VCaP (cell line): ENCODE results near the gene CENPO.

Experiments used
- H3K27ac ChIP-seq: fragments of 450-650 bp; 2 replicates; pipeline ENCODE4 v1.5.1; 2017
- CTCF ChIP-seq: fragments of 450-650 bp; conservative IDR thresholded peaks from 2 replicates; pipeline ENCODE4 v1.5.1; 2017; ENCODE audit warnings: mild to moderate bottlenecking, moderate library complexity

The CENPO gene

GRCh38 chr2:24792874-24793760 is at the start of gene CENPO, which contains the start of gene PTRHD1:
TSS of gene CENPO (plus strand) at chr2:24793425. CDS start at chr2:24793920, 495 bp downstream.
TSS of gene PTRHD1 (minus strand) at chr2:24793391. CDS start at chr2:24793377, 14 bp downstream.
- TF ChIP-seq CTCF, result peak; percentile 72
- H3K27ac ChIP-seq, result peak within 1 kb of the TSS; percentile 99

GRCh38 chr2:24743924-24744323 is 49.3 kb upstream of the CENPO start:
- H3K27ac ChIP-seq, result no peak overlapping the region
- TF ChIP-seq CTCF, result no peak

- no peak for TF ChIP-seq CTCF
- H3K27ac ChIP-seq, result no peak overlapping the region
Measured at GRCh38 chr2:24744356-24744755, 48.9 kb upstream of the CENPO start.

GRCh38 chr2:24745825-24746224 is 47.4 kb upstream of the CENPO start:
- TF ChIP-seq CTCF, result no peak
- H3K27ac ChIP-seq, result no peak overlapping the region

- no peak for TF ChIP-seq CTCF
- H3K27ac ChIP-seq, result no peak overlapping the region
Measured at GRCh38 chr2:24747299-24747698, 45.9 kb upstream of the CENPO start.

GRCh38 chr2:24749069-24749691 is 44.0 kb upstream of the CENPO start:
- no peak overlapping the region for H3K27ac ChIP-seq

More at GRCh38 chr2:24749069-24749691, 44.0 kb upstream of the CENPO start:
- TF ChIP-seq CTCF, result no peak
